NCI-H82 treated with DMSO at 0.1 percent for 48 hours (cell line): Measurements from ENCODE around the gene TRMT6.

Experiments
- DNase-seq: peaks from one replicate; lab custom pipeline; 2025; ENCODE audit not compliant: unreplicated experiment; lab: John Stamatoyannopoulos, UW

The TRMT6 gene

GRCh38 chr20:5900908-5901307, 49.4 kb downstream of the TRMT6 start:
- DNase-seq: no peak

GRCh38 chr20:5899444-5899843, 50.9 kb downstream of the TRMT6 start:
- no peak for DNase-seq

GRCh38 chr20:5895626-5896025, 54.7 kb downstream of the TRMT6 start:
- no peak for DNase-seq

GRCh38 chr20:5893621-5894020, 56.7 kb downstream of the TRMT6 start:
- no peak for DNase-seq

GRCh38 chr20:5893052-5893451, 57.3 kb downstream of the TRMT6 start:
- DNase-seq: no peak

GRCh38 chr20:5890773-5891441, 59.4 kb downstream of the TRMT6 start:
- DNase-seq: no peak

- DNase-seq: no peak
Observed at GRCh38 chr20:5888041-5888440, 62.3 kb downstream of the TRMT6 start.

- DNase-seq: no peak
Observed at GRCh38 chr20:5887386-5887785, 62.9 kb downstream of the TRMT6 start.
